ENCODE measurements around the gene RAD51B. TPM values are rescaled to one million over a fixed set of nuclear protein-coding genes. Genes with fewer than 3 reads are reported as not detected.
"Not testable (repeated sequence)": the region's sequence is repeated elsewhere in the genome, so short reads cannot be mapped to it uniquely, and the experiment has no call there.

RAD51B gene
- total RNA-seq, 1 donor from 2014 or later, result 38.6 TPM

- Histone ChIP-seq H3K4me3 (ENCODE audit: low read length in 3 of 3) (no peak overlapping the region), H3K9ac (ENCODE audit: low read depth in 1 of 3, low read length in 3 of 3) (no peak overlapping the region), H3K27me3 (ENCODE audit: control insufficient read depth in 3 of 3, insufficient read depth in 3 of 3, low read length in 3 of 3) (no peaks in the 10 kb centered on the region), H3K36me3 (ENCODE audit: control insufficient read depth in 3 of 3, insufficient read depth in 3 of 3, low read length in 3 of 3) (no peaks in the 10 kb centered on the region), H3K9me3 (ENCODE audit: control insufficient read depth in 3 of 3, low read length in 3 of 3) (no peaks in the 10 kb centered on the region), H3K27ac (ENCODE audit: low read depth, low read length) (no peak overlapping the region), H3K4me1 (ENCODE audit: control insufficient read depth in 3 of 3, insufficient read depth in 3 of 3, low read length in 3 of 3) (no peaks in the 10 kb centered on the region)
Observed at GRCh38 chr14:67957946-67958345, 138.4 kb downstream of the RAD51B start.

DNA sequence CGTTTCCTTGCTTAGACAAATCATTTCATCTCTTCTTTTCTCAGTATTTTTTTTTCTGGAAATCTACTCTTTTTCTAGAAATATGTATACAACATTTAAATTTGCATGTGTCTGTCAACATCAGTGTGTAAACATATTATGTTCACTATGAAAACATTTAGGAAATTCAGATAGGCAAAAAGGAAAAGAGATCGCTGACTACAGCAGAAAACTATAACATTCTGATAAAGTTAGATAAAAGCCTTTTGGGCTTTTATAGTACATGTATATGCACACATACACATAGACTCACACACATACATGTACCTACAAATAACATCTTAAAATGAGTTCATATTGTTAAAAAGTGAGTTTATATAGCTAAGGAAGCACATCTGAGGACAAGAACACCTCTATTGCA lies 142.1 kb downstream of the RAD51B start:
- H3K36me3 ChIP-seq (ENCODE audit: control insufficient read depth in 3 of 3, insufficient read depth in 3 of 3, low read length in 3 of 3), result no peaks in the 10 kb centered on the region
- H3K4me3 ChIP-seq (ENCODE audit: low read length in 3 of 3), result no peak overlapping the region
- no peak overlapping the region for H3K27ac ChIP-seq (ENCODE audit: low read depth, low read length)
- no peak overlapping the region for H3K9ac ChIP-seq (ENCODE audit: low read depth in 1 of 3, low read length in 3 of 3)
- no peaks in the 10 kb centered on the region for H3K9me3 ChIP-seq (ENCODE audit: control insufficient read depth in 3 of 3, low read length in 3 of 3)
- no peaks in the 10 kb centered on the region for H3K4me1 ChIP-seq (ENCODE audit: control insufficient read depth in 3 of 3, insufficient read depth in 3 of 3, low read length in 3 of 3)
- H3K27me3 ChIP-seq (ENCODE audit: control insufficient read depth in 3 of 3, insufficient read depth in 3 of 3, low read length in 3 of 3), result no peaks in the 10 kb centered on the region

- Histone ChIP-seq H3K4me1 (ENCODE audit: control insufficient read depth in 3 of 3, insufficient read depth in 3 of 3, low read length in 3 of 3) (no peaks in the 10 kb centered on the region), H3K9ac (ENCODE audit: low read depth in 1 of 3, low read length in 3 of 3) (no peak overlapping the region), H3K9me3 (ENCODE audit: control insufficient read depth in 3 of 3, low read length in 3 of 3) (no peaks in the 10 kb centered on the region), H3K27ac (ENCODE audit: low read depth, low read length) (no peak overlapping the region), H3K36me3 (ENCODE audit: control insufficient read depth in 3 of 3, insufficient read depth in 3 of 3, low read length in 3 of 3) (no peaks in the 10 kb centered on the region), H3K27me3 (ENCODE audit: control insufficient read depth in 3 of 3, insufficient read depth in 3 of 3, low read length in 3 of 3) (no peaks in the 10 kb centered on the region), H3K4me3 (ENCODE audit: low read length in 3 of 3) (no peak overlapping the region)
Observed at GRCh38 chr14:67962215-67962644, 142.7 kb downstream of the RAD51B start.

DNA sequence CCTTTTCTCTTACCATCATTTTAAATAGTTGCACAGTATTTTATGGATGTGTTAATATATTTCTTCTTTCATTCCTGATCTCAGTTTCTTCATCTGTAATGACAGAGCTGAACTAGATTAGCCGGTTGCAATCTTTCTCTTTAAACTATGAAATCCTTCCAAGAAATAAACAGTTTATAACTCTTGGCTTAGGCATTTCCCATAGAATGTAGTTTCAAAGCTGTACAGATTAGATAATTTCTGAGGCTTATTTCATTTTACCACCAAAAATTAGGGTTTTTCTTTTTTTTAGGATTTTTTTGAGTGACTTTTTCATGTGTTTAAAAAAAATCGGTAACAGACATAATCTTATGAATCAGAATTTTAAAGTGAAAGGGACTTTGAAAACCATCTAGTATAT lies 144.0 kb downstream of the RAD51B start:
- no peak overlapping the region for H3K27ac ChIP-seq (ENCODE audit: low read depth, low read length)
- H3K4me1 ChIP-seq (ENCODE audit: control insufficient read depth in 3 of 3, insufficient read depth in 3 of 3, low read length in 3 of 3), result no peaks in the 10 kb centered on the region
- no peak overlapping the region for H3K9ac ChIP-seq (ENCODE audit: low read depth in 1 of 3, low read length in 3 of 3)
- no peak overlapping the region for H3K4me3 ChIP-seq (ENCODE audit: low read length in 3 of 3)
- H3K36me3 ChIP-seq (ENCODE audit: control insufficient read depth in 3 of 3, insufficient read depth in 3 of 3, low read length in 3 of 3), result no peaks in the 10 kb centered on the region
- no peaks in the 10 kb centered on the region for H3K27me3 ChIP-seq (ENCODE audit: control insufficient read depth in 3 of 3, insufficient read depth in 3 of 3, low read length in 3 of 3)
- no peaks in the 10 kb centered on the region for H3K9me3 ChIP-seq (ENCODE audit: control insufficient read depth in 3 of 3, low read length in 3 of 3)

- Histone ChIP-seq H3K27me3 (ENCODE audit: control insufficient read depth in 3 of 3, insufficient read depth in 3 of 3, low read length in 3 of 3) (no peaks in the 10 kb centered on the region), H3K27ac (ENCODE audit: low read depth, low read length) (no peak overlapping the region), H3K9ac (ENCODE audit: low read depth in 1 of 3, low read length in 3 of 3) (no peak overlapping the region), H3K9me3 (ENCODE audit: control insufficient read depth in 3 of 3, low read length in 3 of 3) (no peaks in the 10 kb centered on the region), H3K4me1 (ENCODE audit: control insufficient read depth in 3 of 3, insufficient read depth in 3 of 3, low read length in 3 of 3) (no peaks in the 10 kb centered on the region), H3K4me3 (ENCODE audit: low read length in 3 of 3) (no peak overlapping the region), H3K36me3 (ENCODE audit: control insufficient read depth in 3 of 3, insufficient read depth in 3 of 3, low read length in 3 of 3) (no peaks in the 10 kb centered on the region)
Observed at GRCh38 chr14:67963960-67964812, 144.6 kb downstream of the RAD51B start.

DNA sequence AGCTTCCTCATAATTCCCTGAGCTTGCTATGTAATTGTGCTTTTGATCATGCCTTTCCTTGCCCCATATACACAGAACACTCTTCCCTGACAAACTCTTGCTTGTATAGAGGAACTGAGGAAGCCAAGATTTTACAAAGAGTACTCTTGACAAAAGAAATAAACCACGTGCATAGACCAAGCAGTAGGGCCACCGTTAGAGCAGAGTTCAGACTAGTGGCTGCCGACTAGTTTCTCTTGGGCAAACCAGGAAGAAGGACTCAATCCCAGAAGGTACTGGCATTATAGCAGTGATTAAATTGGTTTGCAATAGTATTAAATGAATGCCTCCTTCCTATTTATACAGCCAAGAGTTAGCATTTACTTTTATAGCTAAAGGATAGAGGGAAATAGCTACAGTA lies 146.1 kb downstream of the RAD51B start:
- H3K4me1 ChIP-seq (ENCODE audit: control insufficient read depth in 3 of 3, insufficient read depth in 3 of 3, low read length in 3 of 3), result no peaks in the 10 kb centered on the region
- H3K9ac ChIP-seq (ENCODE audit: low read depth in 1 of 3, low read length in 3 of 3), result no peak overlapping the region

DNA sequence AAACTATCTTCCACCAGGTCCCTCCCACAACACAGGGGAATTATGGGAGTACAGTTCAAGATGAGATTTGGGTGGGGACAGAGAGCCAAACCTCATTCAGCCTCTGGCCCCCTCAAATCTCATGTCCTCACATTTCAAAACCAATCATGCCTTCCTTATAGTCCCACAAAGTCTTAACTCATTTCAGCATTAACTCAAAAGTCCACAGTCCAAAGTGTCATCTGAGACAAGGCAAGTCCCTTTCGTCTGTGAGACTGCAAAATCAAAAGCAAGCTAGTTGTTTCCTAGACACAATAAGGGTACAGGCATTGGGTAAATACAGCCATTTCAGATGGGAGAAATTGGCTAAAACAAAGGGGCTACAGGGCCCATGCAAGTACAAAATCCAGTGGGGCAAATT lies 147.6 kb downstream of the RAD51B start:
- no peak overlapping the region for H3K9ac ChIP-seq (ENCODE audit: low read depth in 1 of 3, low read length in 3 of 3)
- H3K4me3 ChIP-seq (ENCODE audit: low read length in 3 of 3), result no peak overlapping the region
- H3K9me3 ChIP-seq (ENCODE audit: control insufficient read depth in 3 of 3, low read length in 3 of 3), result no peaks in the 10 kb centered on the region
- H3K27me3 ChIP-seq (ENCODE audit: control insufficient read depth in 3 of 3, insufficient read depth in 3 of 3, low read length in 3 of 3), result no peaks in the 10 kb centered on the region
- H3K4me1 ChIP-seq (ENCODE audit: control insufficient read depth in 3 of 3, insufficient read depth in 3 of 3, low read length in 3 of 3), result peaks cover 0 to 6% (median 0%) of the 10 kb centered on the region in 3 donors
- no peaks in the 10 kb centered on the region for H3K36me3 ChIP-seq (ENCODE audit: control insufficient read depth in 3 of 3, insufficient read depth in 3 of 3, low read length in 3 of 3)
- H3K27ac ChIP-seq (ENCODE audit: low read depth, low read length), result no peak overlapping the region

More for the DNA sequence above, 146.1 kb downstream of the RAD51B start:
- no peaks in the 10 kb centered on the region for H3K9me3 ChIP-seq (ENCODE audit: control insufficient read depth in 3 of 3, low read length in 3 of 3)
- H3K27me3 ChIP-seq (ENCODE audit: control insufficient read depth in 3 of 3, insufficient read depth in 3 of 3, low read length in 3 of 3), result no peaks in the 10 kb centered on the region
- H3K36me3 ChIP-seq (ENCODE audit: control insufficient read depth in 3 of 3, insufficient read depth in 3 of 3, low read length in 3 of 3), result no peaks in the 10 kb centered on the region
- H3K4me3 ChIP-seq (ENCODE audit: low read length in 3 of 3), result no peak overlapping the region
- H3K27ac ChIP-seq (ENCODE audit: low read depth, low read length), result no peak overlapping the region

DNA sequence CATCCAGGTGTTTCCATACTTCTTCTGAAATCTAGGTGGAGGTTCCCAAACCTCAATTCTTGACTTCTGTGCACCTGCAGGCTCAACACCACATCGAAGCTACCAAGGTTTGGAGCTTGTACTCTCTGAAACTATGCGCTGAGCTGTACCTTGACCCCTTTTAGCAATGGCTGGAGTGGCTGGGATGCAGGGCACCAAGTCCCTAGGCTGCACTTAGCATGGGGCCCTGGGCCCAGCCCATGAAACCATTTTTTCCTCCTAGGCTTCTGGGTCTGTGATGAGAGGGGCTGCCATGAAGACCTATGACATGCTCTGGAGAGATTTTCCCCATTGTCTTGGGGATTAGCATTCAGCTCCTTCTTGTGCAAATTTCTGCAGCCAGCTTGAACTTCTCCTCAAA lies 148.4 kb downstream of the RAD51B start:
- not testable (repeated sequence) for H3K27ac ChIP-seq (ENCODE audit: low read depth, low read length); H3K27me3 ChIP-seq (ENCODE audit: control insufficient read depth in 3 of 3, insufficient read depth in 3 of 3, low read length in 3 of 3); H3K36me3 ChIP-seq (ENCODE audit: control insufficient read depth in 3 of 3, insufficient read depth in 3 of 3, low read length in 3 of 3); H3K4me3 ChIP-seq (ENCODE audit: low read length in 3 of 3); H3K9me3 ChIP-seq (ENCODE audit: control insufficient read depth in 3 of 3, low read length in 3 of 3); H3K4me1 ChIP-seq (ENCODE audit: control insufficient read depth in 3 of 3, insufficient read depth in 3 of 3, low read length in 3 of 3); H3K9ac ChIP-seq (ENCODE audit: low read depth in 1 of 3, low read length in 3 of 3)

GRCh38 chr14:67970923-67971322 lies 151.3 kb downstream of the RAD51B start:
- no peaks in the 10 kb centered on the region for H3K9me3 ChIP-seq (ENCODE audit: control insufficient read depth in 3 of 3, low read length in 3 of 3)
- H3K36me3 ChIP-seq (ENCODE audit: control insufficient read depth in 3 of 3, insufficient read depth in 3 of 3, low read length in 3 of 3), result no peaks in the 10 kb centered on the region
- no peak overlapping the region for H3K27ac ChIP-seq (ENCODE audit: low read depth, low read length)
- H3K9ac ChIP-seq (ENCODE audit: low read depth in 1 of 3, low read length in 3 of 3), result no peak overlapping the region
- peaks cover 0 to 8% (median 0%) of the 10 kb centered on the region in 3 donors for H3K4me1 ChIP-seq (ENCODE audit: control insufficient read depth in 3 of 3, insufficient read depth in 3 of 3, low read length in 3 of 3)
- H3K4me3 ChIP-seq (ENCODE audit: low read length in 3 of 3), result no peak overlapping the region
- no peaks in the 10 kb centered on the region for H3K27me3 ChIP-seq (ENCODE audit: control insufficient read depth in 3 of 3, insufficient read depth in 3 of 3, low read length in 3 of 3)

- Histone ChIP-seq H3K27me3 (ENCODE audit: control insufficient read depth in 3 of 3, insufficient read depth in 3 of 3, low read length in 3 of 3) (no peaks in the 10 kb centered on the region), H3K36me3 (ENCODE audit: control insufficient read depth in 3 of 3, insufficient read depth in 3 of 3, low read length in 3 of 3) (no peaks in the 10 kb centered on the region), H3K27ac (ENCODE audit: low read depth, low read length) (no peak overlapping the region), H3K9me3 (ENCODE audit: control insufficient read depth in 3 of 3, low read length in 3 of 3) (no peaks in the 10 kb centered on the region), H3K4me1 (ENCODE audit: control insufficient read depth in 3 of 3, insufficient read depth in 3 of 3, low read length in 3 of 3) (peaks cover 0 to 8% (median 0%) of the 10 kb centered on the region in 3 donors), H3K9ac (ENCODE audit: low read depth in 1 of 3, low read length in 3 of 3) (no peak overlapping the region), H3K4me3 (ENCODE audit: low read length in 3 of 3) (no peak overlapping the region)
Observed at GRCh38 chr14:67971627-67972625, 152.3 kb downstream of the RAD51B start.
